Measurements from ENCODE around the gene SORCS2.

DNA sequence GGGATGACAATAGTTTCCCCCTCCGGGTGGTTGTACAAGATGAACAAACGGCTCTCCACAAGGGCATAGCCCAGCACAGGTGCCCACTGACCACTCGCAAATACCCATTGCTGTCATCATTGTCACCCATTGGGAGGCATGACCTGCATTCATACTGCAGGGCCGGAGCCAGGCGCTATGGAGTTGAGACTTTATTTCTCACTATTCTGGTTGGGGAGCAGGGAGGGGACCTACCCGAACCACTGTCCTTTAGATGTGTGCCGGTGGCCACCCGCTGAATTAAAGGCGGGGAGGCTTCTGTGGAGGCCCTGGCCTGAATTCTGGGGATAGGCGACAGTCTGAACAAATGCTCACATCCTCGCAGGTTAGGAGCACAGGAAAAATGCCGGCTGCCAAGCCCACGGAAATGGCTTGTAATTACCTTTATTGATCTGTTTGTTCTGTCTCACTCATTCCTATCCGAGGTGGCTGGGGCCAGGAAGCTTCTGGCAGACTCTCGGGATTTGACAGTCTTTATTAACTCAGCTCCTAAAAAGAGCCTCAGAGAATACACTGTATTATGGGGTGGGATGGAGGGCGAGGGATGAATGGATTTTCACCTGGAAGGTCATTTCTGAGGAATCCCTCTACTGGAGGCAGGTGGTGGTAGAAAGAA lies 367.5 kb downstream of the SORCS2 start:
- TF ChIP-seq, protein P1, sequence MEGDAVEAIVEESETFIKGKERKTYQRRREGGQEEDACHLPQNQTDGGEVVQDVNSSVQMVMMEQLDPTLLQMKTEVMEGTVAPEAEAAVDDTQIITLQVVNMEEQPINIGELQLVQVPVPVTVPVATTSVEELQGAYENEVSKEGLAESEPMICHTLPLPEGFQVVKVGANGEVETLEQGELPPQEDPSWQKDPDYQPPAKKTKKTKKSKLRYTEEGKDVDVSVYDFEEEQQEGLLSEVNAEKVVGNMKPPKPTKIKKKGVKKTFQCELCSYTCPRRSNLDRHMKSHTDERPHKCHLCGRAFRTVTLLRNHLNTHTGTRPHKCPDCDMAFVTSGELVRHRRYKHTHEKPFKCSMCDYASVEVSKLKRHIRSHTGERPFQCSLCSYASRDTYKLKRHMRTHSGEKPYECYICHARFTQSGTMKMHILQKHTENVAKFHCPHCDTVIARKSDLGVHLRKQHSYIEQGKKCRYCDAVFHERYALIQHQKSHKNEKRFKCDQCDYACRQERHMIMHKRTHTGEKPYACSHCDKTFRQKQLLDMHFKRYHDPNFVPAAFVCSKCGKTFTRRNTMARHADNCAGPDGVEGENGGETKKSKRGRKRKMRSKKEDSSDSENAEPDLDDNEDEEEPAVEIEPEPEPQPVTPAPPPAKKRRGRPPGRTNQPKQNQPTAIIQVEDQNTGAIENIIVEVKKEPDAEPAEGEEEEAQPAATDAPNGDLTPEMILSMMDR (conservative IDR thresholded peaks at IDR 0.05; ENCODE audit: low read depth, low read length), result no peak
- TF ChIP-seq EZH2 (IDR thresholded peaks at IDR 0.05; ENCODE audit: low read length, unreplicated experiment), result no peak
- TF ChIP-seq EZH2phosphoT487 (IDR thresholded peaks at IDR 0.05; ENCODE audit: borderline replicate concordance, low read length), result no peak

Measured in PC-3 (cell line).